Mucosa of gallbladder (tissue), 1 donor: ENCODE data around the gene NABP2. TPM values are rescaled to one million over a fixed set of nuclear protein-coding genes. Genes with fewer than 3 reads are reported as not detected.
A peak's percentile ranks its signal among the peaks of the same experiment; 100 is the strongest.
"Not testable (repeated sequence)": the region's sequence is repeated elsewhere in the genome, so short reads cannot be mapped to it uniquely, and the experiment has no call there.

Source experiments
- DNase-seq: peaks from one replicate; pipeline ENCODE4 v3.0.0-alpha.2; 2020; ENCODE audit warnings: low spot score
- total RNA-seq: library from RNA; stranded (reverse); gene quantifications from one replicate; pipeline ENCODE4 v1.2.1, GENCODE V29; 2021
- donor health status: DM: no; HTN: no; CAD: no.

NABP2 gene
- total RNA-seq, result 39.2 TPM

DNA sequence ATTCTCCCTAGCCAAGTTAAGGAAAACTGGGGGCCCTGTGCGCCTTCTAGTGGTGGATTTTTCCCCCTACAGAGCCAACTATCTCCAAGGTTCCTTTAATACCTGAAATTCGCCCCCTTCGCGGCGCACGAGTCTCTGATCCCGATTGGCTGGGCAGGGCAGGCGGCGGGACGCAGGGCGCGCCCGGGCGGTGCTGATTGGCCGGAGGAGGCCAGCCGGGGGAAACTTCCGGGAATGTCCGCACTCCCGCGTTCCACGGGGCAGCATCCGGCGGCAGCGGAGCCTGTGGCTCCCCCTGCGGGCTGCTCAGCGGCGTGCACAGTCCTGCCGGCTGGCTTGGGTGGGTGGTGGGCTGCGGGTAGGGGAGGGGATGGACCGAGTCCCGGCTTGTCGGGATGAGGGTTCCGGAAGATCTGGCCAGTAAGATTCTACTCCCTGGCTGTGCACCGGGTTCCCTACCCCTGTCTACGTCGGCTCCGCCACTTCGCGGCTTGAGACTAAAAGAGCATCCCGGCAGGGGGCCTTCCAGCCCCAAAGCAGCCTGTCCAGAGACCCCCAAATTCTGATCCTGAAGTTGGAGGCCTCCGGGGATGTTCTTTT is at the start of gene NABP2:
Gene NABP2, plus strand, starts transcription at position 241 of the 600 bp plus-strand sequence. CDS start 515 bp downstream, outside the sequence.
- DNase-seq, result peak; percentile 98

DNA sequence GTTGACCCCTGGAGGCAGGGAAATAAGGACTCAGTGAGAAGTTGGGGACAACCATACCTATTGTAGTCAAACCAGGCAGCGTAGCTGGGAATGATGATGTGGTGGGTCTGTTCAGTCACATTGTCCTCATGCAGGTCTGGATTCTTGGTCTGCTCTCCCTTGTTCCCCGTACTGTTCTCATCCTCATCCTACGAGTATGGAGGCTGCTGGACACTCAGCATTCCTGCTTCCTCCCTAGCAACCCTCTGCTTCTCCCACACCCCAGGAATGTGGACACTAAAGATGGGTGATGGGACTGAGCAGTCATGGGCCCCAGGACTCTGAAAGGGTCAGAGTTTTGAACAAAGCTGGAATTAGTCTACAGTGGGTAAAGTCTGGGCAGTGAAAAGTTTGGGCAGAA is 45.8 kb upstream of the NABP2 start:
- no peak for DNase-seq

DNA sequence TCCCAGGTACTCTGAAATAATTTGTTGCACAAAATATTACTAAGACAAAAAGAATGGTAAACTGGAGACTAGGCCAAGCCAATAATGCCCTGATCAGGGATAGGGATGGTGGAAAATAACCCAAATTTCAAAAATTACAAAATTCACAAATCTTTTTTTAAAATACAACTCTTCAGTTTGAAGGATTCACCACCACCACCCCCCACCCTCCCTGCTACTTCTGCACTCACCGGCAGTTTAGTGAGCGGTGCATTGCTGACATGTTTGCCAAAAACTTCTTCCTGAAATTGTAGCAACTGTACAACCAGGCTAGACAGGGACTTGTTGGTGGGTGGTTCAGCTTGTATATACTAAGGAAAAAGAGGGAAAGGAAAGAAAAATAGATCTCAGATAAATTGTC is 37.2 kb upstream of the NABP2 start:
- DNase-seq, result no peak

DNA sequence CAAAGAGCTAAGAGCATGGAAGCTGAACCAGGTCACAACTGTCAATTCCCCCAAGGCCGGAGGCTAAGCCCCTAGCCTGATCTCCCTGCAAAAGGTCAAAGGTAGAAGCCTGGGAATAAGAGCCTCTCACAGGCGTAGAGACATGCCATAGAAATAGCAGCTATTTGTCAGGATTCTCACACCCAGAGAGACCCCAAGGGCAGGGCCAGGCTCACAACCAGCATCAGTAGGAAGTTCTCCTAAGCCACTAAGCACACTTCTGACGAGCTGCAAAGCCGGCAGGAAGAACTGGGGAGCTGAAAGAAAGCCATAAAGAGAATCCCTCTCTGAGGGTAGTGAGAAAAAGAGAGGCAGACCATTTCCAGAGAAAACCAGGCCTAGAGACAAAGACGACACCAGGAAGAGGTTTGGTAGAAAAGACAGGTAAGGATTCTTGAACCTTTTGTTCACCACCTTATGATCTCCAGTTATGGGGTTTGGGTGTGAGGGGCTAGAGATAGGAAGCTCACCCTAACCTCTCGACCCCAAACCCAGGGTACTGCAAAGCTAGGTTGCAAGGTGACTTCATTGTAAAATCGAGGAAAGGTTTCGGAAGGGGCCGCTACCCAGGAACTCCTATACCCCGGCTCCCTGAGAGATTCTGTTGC is 35.9 kb upstream of the NABP2 start:
- DNase-seq, result no peak

DNA sequence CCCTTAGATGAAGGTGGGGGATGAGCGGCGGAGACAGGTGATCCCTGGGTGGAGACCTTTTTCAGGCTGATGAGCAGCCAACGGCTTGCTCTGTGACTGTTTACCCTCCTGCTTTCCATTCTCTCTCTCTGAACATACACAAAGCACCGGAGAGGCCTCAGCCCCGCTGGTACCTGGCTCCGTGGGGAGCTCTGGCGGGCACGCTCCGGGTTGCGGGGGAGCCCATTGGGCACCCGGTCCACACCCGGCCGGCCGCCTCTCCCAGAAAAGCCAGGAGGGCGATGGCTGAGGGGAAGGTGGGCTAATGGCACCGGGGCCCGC is 35.4 kb upstream of the NABP2 start:
- DNase-seq, result no peak

DNA sequence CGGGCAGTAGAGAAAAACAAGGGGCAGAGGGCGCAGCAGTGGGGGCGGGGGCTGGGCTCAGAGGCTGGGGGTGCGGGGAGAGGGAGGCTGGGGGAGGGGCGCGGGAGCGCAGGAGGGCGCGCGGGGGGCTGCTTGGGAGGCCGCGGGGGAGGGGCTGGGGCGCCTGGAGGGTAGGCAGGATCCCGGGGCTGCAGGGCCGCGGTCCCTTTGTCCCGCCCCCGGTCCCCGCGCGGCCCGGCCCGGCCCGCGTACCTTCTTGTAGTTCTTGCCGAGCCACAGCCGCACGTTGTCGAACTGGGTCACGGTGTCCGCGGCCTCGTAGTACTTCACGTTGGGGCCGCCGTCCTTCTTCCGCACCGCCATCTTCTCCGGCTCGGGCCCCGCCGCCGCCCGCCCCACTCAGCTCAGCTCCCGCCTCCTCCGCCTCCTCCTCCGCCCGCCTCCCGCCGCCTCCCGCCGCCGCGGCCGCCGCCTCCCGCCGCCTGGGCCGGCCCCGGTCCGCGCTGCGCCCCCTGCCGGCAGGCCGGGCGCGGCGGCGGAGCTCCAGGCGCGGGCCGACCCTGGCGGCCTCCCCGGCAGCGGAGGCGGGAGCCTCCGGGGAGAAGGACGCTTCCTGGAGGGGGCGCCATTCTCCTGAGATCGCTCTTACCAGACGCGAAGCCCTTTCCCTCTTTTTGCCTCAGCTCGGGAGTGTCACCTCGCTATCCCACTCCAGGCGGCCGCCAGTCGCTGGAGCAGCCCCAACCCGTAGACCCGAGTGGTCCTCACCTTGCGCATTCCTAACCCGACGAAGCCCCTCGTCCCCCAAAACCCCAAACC is 34.8 kb upstream of the NABP2 start, which contains the start of gene SMARCC2:
Gene SMARCC2, minus strand, starts transcription at position 385 of the 819 bp plus-strand sequence. Its CDS starts 22 bp downstream, at position 363.
- peak; percentile 89 for DNase-seq

DNA sequence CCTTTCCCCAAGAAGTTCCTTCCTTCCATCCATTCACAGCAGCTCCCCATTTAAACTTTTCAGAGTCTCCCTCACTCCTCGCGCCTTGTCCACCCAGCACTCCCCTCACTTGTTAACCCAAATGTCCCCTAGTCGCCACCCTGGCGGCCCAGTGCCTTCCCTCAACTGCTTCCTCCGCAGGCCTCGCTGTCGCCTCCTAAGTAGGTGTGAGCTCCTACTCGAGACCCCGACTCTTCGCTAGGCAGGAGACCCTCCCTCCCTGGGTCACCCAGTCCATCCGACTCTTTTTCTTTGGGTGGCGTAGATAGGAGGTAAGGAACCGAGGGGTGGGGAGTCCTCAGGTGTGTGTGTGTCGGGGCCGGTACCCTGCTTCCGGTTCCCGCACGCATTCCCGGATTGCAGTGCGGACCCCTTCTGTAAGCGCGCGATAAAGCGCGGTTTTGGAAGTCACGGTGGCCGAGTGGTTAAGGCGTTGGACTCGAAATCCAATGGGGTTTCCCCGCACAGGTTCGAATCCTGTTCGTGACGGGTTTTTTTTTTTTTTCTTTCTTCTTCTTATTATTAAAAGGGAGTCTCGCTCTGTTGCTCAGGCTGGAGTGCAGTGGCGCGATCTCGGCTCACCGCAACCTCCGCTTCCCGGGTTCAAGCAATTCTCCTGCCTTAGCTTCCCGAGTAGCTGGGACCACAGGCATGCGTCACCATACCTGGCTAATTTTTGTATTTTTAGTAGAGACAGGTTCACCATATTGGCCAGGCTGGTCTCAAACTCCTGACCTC is 34.0 kb upstream of the NABP2 start:
- peak; percentile 82 for DNase-seq

DNA sequence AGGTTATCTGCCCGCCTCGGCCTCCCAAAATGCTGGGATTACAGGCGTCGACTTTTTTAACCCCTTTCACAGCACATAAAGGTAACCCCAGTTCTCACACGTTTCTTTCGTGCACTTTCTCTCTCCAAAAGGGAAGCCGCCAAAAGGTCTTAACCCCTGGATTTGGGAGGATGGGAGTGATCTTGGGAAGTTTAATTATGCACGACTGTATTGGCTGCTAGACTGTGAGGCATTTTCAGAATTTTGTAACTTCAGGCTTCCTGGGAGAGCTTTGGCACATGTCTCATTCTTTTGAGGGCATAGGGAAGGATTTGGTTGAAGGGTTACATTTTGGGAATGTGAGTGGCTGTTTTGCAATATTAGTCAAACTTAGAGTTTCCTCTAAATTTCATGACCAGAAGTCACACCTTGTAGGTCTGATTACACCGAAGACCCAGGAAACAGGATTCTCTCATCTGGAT is 33.4 kb upstream of the NABP2 start:
- DNase-seq, result no peak

DNA sequence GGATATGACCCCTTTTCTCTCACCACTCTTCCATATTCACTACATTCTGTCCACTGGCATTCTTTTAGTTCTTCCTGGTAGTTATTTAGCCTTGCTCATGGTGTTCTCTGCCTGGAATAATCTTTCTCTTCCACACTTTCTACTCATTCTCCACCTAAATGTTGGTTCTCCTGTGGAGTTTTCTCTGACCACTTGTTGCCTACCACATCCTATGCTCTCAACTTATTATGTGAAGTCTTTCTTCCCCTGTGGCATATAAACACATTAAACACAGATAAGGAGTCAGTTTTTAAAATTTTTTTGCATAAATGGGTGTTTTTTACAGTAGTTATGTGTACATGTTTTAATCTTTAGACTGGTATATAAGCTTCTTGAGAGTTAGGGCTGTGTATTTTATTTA is 31.6 kb upstream of the NABP2 start:
- DNase-seq, result no peak

DNA sequence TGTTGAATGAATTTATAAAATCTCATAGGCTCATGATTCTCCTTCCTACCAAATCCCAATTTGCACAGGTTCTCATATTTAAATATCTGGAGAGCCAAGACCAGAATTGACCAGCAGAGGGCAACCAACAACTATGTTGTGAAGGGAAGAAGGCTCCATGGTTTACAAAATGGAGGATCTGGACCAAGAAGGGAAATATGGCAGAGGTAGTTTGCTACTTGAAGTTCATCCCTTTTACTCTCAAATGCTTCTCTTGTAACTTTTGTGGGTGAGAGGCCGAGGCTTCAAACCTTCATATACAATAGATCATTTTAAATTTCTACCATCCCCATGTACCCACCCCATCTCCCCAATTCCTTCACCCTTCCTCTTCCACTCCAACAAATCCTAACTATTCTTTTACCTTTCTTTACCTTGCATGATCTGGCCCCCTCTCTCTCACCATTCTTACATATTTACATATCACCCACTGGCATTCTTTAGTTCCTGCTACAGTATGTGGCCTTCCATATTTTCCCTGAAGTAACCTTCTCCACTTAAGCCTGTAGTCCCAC is 31.0 kb upstream of the NABP2 start:
- peak; percentile 86 for DNase-seq

DNA sequence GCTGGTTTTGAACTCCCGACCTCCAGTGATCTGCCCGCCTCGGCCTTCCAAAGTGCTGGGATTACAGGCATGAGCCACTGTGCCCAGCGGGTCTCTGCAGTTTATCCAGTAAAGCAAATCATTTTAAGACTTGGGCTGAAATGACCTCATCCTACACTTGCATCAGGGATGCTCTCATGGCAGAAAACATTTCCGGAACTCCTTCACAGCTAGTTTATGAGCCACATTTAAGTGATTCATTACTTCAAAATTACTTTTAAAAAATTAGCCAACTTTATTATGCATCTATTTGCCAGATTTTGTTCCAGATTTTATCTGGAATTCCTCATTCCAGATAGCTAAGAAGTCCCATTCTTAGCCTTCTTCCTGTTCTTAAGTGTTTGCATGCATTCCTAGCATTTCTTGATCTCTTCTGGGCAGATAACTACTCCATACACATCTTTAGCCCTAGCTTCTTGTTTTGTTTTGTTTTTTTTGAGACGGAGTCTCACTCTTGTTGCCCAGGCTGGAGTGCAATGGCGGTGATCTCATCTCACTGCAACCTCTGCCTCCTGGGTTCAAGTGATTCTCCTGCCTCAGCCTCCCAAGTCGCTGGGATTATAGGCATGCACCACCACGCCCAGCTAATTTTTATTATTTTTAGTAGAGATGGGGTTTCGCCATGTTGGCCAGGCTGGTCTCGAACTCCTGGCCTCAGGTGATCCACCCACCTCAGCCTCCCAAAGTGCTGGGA is 27.2 kb upstream of the NABP2 start:
- DNase-seq, result not testable (repeated sequence)

DNA sequence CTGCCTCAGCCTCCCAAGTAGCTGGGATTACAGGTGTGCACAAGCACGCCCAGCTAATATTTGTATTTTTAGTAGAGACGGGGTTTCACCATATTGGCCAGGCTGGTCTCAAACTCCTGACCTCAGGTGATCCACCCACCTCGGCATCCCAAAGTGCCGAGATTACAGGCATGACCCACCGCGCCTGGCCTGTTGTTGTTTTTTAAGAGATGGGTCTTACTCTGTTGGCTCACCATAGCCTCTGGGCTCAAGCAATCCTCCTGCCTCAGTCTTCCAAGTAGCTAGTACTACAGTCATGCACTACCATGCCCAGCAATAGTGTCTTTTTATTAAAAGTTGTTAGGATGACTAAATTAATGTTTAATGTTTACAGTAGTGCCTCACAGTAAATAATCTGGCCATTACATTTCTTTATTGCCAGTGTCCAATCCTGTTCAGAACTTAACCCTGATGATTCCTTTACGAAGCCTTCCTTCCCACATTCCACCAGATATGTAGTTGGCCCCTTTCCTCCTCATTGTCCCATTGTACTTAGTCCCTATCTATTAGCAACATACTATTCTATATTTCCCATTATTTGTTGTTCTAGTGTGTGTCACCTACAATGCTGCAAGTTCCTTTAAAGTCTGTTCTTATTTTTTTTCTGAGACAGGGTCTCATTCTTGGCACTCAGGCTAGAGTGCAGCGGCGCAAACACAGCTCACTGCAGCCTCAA is 26.1 kb upstream of the NABP2 start:
- DNase-seq, result no peak

DNA sequence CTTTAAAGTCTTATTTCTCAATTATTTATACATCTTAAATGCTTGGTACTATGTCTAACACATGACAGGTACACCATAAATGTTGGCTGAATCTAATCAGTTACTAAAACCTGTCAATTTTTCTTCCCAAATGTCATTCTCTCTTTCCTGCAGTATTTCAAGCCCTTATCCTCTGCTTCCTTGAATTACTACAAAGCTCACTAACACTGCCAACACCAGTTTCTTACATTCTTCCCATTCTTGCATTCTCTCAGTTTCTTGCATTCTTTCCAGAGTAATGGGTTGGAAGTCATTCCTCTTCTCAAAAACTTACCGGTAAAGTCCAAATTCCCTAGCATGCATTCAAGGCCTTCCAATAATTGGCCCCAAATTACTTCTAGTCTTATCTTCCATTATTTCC is 25.3 kb upstream of the NABP2 start:
- no peak for DNase-seq

DNA sequence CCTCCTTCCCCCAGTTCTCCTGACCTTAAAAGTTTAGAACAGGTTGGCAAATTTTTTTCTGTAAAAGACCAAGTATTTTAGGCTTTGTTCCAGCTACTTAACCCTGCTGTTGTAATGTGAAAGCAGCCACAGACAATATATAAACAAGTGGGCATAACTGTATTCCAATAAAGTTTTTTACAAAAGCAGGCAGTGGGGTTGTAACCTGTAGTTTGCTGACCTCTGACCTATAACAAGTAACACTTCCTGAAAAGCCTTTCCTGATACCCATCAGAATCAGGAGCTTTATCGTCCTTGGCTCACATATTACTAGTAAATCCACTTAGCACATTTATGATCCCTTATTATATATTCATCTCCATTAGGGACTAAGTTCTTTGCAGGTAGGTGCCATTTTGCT is 21.8 kb upstream of the NABP2 start:
- no peak for DNase-seq

DNA sequence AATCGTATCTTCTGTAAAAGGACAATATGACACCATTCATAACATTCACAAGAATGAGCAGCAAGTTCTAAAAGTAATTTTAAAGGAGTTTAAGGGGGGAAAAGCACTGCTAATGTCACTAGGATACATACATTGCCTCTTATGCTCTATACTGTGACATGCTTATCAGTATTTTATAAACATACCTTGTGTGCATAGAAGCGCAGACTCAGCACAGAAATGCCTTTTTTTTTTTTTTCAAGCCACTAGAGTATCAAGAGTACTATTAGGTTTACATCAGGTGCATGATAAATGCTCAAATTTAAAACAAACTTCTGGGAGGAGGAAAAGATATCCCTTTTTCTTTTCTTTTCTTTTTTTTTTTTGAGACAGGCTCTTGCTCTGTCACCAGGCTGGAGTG is 21.3 kb upstream of the NABP2 start:
- DNase-seq, result no peak

DNA sequence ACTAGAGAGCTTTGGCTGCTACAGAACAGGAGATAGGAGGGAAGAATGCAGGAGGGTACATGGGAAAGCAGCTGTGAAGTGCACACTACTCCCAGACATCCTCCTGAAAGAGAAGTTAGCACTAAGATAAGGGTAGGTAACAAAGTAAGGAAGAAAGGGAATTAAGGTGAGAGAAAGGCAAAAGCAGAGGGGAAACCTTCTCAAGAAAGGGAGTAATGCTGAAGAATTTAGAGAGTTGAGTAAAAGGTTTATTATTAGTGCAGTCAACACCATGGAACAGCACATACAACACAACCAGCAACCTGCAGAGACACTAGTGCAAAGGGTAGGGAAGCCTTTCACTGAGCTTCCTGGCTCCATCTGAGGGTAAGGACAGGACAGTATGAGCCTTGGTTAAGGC is 19.9 kb upstream of the NABP2 start:
- DNase-seq, result no peak

DNA sequence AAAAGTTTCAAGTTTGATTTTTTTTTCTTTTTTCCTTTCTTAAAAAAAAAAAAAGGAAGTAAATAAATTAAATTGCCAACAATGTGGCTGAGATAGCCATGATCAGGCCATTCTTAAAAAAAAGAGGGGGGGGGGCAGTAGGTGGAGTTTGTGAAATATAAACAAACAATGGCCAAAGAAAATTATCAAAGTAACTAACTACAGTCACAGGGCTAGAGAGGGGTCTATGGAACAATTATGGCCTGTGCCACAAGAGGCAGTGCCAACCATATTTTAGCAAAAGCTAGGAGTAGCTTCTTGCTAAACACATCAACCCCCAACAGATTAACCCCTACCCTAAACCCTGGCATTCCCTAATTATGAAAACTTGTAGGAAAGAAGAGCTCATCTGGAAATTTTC is 18.7 kb upstream of the NABP2 start:
- DNase-seq, result no peak

DNA sequence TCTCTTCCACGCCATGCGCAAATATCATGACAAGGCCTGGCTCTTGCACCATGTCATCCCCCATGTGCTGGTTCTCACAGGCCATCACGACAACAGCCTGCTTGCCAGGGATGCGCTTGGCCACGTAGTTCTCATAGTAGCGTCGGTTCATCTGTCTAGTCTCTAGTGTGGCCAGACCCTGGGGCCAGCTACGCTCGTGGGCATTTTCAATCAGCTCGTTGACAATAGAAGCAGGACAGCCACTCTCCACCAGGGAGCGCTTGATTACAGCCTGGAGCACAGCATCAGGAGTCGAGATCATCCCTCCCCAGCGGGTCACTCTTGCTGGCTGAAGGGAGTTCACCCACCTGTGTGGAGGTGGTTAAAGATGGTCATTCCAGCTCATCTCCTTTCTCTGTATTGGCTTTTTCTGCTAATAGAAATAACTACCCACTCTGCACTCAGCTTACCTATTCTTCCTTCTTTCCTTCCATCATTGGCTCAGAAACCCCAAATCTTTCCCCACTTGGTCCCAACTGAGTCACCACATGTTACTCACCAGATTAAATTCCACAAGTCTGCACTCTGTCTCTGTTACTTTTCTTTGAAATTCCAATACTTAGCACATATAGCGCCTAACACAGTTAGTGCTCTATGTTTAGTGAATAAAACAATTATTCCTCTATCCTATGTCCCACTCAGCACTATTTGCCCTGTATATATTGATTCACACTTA is 17.5 kb upstream of the NABP2 start:
- peak; percentile 58 for DNase-seq

DNA sequence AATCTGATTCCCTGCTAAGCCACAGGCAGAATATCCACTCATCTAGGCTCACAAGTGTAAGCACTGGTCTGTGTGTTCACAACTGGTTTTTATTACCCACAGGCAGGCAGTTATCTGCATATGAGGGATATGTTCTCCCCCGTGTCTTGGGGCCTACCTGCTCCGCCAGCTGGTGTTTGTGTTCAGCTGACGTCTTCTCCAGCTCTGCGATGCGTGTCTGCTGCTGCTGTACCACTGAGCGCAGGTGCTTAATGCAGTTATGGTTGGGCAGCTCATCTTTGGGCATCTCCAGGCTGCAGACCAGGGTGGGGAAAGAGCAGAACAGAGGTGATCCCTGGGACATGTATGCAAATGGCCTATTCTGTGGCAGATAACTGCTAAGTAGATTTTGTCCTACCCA is 16.1 kb upstream of the NABP2 start:
- no peak for DNase-seq

DNA sequence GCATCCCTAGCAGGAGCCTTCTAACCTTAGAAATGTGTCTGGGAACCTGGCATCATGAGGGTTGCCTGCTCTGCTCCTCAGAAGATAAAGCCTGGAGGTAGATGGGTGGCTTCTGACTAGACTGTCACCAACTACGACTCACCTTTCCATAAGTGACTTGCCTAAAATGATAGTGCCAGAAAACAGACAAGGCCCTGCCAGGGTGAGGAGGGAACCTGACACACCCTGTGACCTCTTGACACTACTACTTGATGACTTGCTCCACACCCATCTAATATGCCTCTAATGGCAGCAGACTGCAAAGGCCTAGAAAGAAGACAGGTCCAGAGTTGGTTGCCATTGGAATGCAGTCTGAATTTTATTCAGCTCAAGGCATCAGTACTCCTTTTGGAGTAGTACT is 11.8 kb upstream of the NABP2 start:
- DNase-seq, result no peak
